ENCODE data around the gene ELMOD1.

The ELMOD1 gene

GRCh38 chr11:107648242-107648641 is 57.3 kb downstream of the ELMOD1 start:
- TF ChIP-seq YY1 (IDR thresholded peaks at IDR 0.05; ENCODE audit: low read depth) = no peak
- TF ChIP-seq NFIC (IDR thresholded peaks at IDR 0.05) = no peak

- TF ChIP-seq USF1 (IDR thresholded peaks at IDR 0.05) (no peak), TEAD4 (IDR thresholded peaks at IDR 0.05) (no peak), ZBTB7A (IDR thresholded peaks at IDR 0.05; ENCODE audit: low read depth) (no peak), RAD21 (IDR thresholded peaks at IDR 0.05; ENCODE audit: low read depth) (no peak), CREB1 (IDR thresholded peaks at IDR 0.05; ENCODE audit: low read depth) (no peak), EP300 (IDR thresholded peaks at IDR 0.05; ENCODE audit: borderline replicate concordance) (no peak), MAX (IDR thresholded peaks at IDR 0.05) (no peak), CEBPB (IDR thresholded peaks at IDR 0.05) (no peak), FOXM1 (IDR thresholded peaks at IDR 0.05; ENCODE audit: borderline replicate concordance, low read depth) (no peak), REST (IDR thresholded peaks at IDR 0.05; ENCODE audit: low read depth) (no peak), YY1 (IDR thresholded peaks at IDR 0.05; ENCODE audit: low read depth) (no peak), NFIC (IDR thresholded peaks at IDR 0.05) (no peak), EGR1 (IDR thresholded peaks at IDR 0.05) (no peak)
Measured at GRCh38 chr11:107651672-107652071, 60.7 kb downstream of the ELMOD1 start.

- no peak for TF ChIP-seq FOXM1 (IDR thresholded peaks at IDR 0.05; ENCODE audit: borderline replicate concordance, low read depth)
Measured at GRCh38 chr11:107653076-107653475, 62.1 kb downstream of the ELMOD1 start.

- no peak for TF ChIP-seq REST (IDR thresholded peaks at IDR 0.05; ENCODE audit: low read depth)
- TF ChIP-seq TCF12 (IDR thresholded peaks at IDR 0.05; ENCODE audit: low read depth) = no peak
- TF ChIP-seq YY1 (IDR thresholded peaks at IDR 0.05; ENCODE audit: low read depth) = no peak
- TF ChIP-seq EP300 (IDR thresholded peaks at IDR 0.05; ENCODE audit: borderline replicate concordance) = no peak
- no peak for TF ChIP-seq CREB1 (IDR thresholded peaks at IDR 0.05; ENCODE audit: low read depth)
- no peak for TF ChIP-seq TAF1 (IDR thresholded peaks at IDR 0.05; ENCODE audit: low read depth)
- no peak for TF ChIP-seq TEAD4 (IDR thresholded peaks at IDR 0.05)
- no peak for TF ChIP-seq EGR1 (IDR thresholded peaks at IDR 0.05)
- TF ChIP-seq USF1 (IDR thresholded peaks at IDR 0.05) = no peak
- TF ChIP-seq ZBTB7A (IDR thresholded peaks at IDR 0.05; ENCODE audit: low read depth) = no peak
- no peak for TF ChIP-seq FOXM1 (IDR thresholded peaks at IDR 0.05; ENCODE audit: borderline replicate concordance, low read depth)
- TF ChIP-seq RAD21 (IDR thresholded peaks at IDR 0.05; ENCODE audit: low read depth) = no peak
Measured at GRCh38 chr11:107655602-107656001, 64.7 kb downstream of the ELMOD1 start.

- TF ChIP-seq REST (IDR thresholded peaks at IDR 0.05; ENCODE audit: low read depth) = no peak
- no peak for TF ChIP-seq NFIC (IDR thresholded peaks at IDR 0.05)
- TF ChIP-seq MAX (IDR thresholded peaks at IDR 0.05) = no peak
- no peak for TF ChIP-seq TCF12 (IDR thresholded peaks at IDR 0.05; ENCODE audit: low read depth)
- TF ChIP-seq CREB1 (IDR thresholded peaks at IDR 0.05; ENCODE audit: low read depth) = no peak
- TF ChIP-seq YY1 (IDR thresholded peaks at IDR 0.05; ENCODE audit: low read depth) = no peak
- no peak for TF ChIP-seq TEAD4 (IDR thresholded peaks at IDR 0.05)
- no peak for TF ChIP-seq FOXM1 (IDR thresholded peaks at IDR 0.05; ENCODE audit: borderline replicate concordance, low read depth)
- no peak for TF ChIP-seq EGR1 (IDR thresholded peaks at IDR 0.05)
- TF ChIP-seq TAF1 (IDR thresholded peaks at IDR 0.05; ENCODE audit: low read depth) = no peak
- TF ChIP-seq CEBPB (IDR thresholded peaks at IDR 0.05) = no peak
- TF ChIP-seq EP300 (IDR thresholded peaks at IDR 0.05; ENCODE audit: borderline replicate concordance) = no peak
- TF ChIP-seq ZBTB7A (IDR thresholded peaks at IDR 0.05; ENCODE audit: low read depth) = no peak
Measured at GRCh38 chr11:107659310-107659709, 68.4 kb downstream of the ELMOD1 start.
